ENCODE measurements around the gene PDE8A.

Gene PDE8A

GRCh38 chr15:85116494-85116893, 134.8 kb downstream of the PDE8A start:
- no peak for DNase-seq (ENCODE audit: low read depth)
- no peak for TF ChIP-seq CTCF (conservative IDR thresholded peaks at IDR 0.05; ENCODE audit: low read length)
- no peak overlapping the region for H3K4me3 ChIP-seq (ENCODE audit: low read length)

- TF ChIP-seq CTCF (conservative IDR thresholded peaks at IDR 0.05; ENCODE audit: low read length): no peak
- DNase-seq (ENCODE audit: low read depth): no peak
- H3K4me3 ChIP-seq (ENCODE audit: low read length): no peak overlapping the region
Observed at GRCh38 chr15:85116925-85117646, 135.4 kb downstream of the PDE8A start.

- no peak overlapping the region for H3K4me3 ChIP-seq (ENCODE audit: low read length)
- DNase-seq (ENCODE audit: low read depth): no peak
- no peak for TF ChIP-seq CTCF (conservative IDR thresholded peaks at IDR 0.05; ENCODE audit: low read length)
Observed at GRCh38 chr15:85118173-85118572, 136.5 kb downstream of the PDE8A start.

- no peak for DNase-seq (ENCODE audit: low read depth)
- H3K4me3 ChIP-seq (ENCODE audit: low read length): no peak overlapping the region
- TF ChIP-seq CTCF (conservative IDR thresholded peaks at IDR 0.05; ENCODE audit: low read length): no peak
Observed at GRCh38 chr15:85118581-85118980, 136.9 kb downstream of the PDE8A start.

- TF ChIP-seq CTCF (conservative IDR thresholded peaks at IDR 0.05; ENCODE audit: low read length): no peak
- H3K4me3 ChIP-seq (ENCODE audit: low read length): no peak overlapping the region
- no peak for DNase-seq (ENCODE audit: low read depth)
Observed at GRCh38 chr15:85120351-85121113, 138.9 kb downstream of the PDE8A start.

GRCh38 chr15:85124173-85124572, 142.5 kb downstream of the PDE8A start:
- H3K4me3 ChIP-seq (ENCODE audit: low read length): no peak overlapping the region
- DNase-seq (ENCODE audit: low read depth): no peak
- no peak for TF ChIP-seq CTCF (conservative IDR thresholded peaks at IDR 0.05; ENCODE audit: low read length)
